ENCODE results near the gene C22orf31. TPM values are rescaled to one million over a fixed set of nuclear protein-coding genes. Genes with fewer than 3 reads are reported as not detected.

The C22orf31 gene
- total RNA-seq, 1 experiment from 2014 or later, result not detected

GRCh38 chr22:29081517-29082236, 20.0 kb upstream of the C22orf31 start:
- no peak overlapping the region for H4K91ac ChIP-seq (ENCODE audit: insufficient read length, low read depth, low read length)
- no peaks in the 10 kb centered on the region for H3K36me3 Mint-ChIP-seq (ENCODE audit: insufficient read depth in 1 of 3, low read depth in 3 of 3)
- no peaks in the 10 kb centered on the region for H3K23me2 ChIP-seq (ENCODE audit: insufficient read length, low read depth, low read length, poor library complexity, severe bottlenecking)
- H4K8ac ChIP-seq (replicated peaks; ENCODE audit: insufficient read length, low read depth, low read length), result no peak overlapping the region
- no peak overlapping the region for H3K4me2 ChIP-seq (ENCODE audit: insufficient read depth, insufficient read length, low read length)
- H2BK5ac ChIP-seq (ENCODE audit: insufficient read length, low read length), result no peak overlapping the region
- H3K18ac ChIP-seq (ENCODE audit: insufficient read length, low read depth, low read length), result no peak overlapping the region
- H2BK12ac ChIP-seq (ENCODE audit: insufficient read length, low read depth, low read length), result no peak overlapping the region
- H3K56ac ChIP-seq (ENCODE audit: insufficient read length, low read depth, low read length), result no peak overlapping the region
- H2AK5ac ChIP-seq (ENCODE audit: insufficient read length, low read length), result no peak overlapping the region
- no peak overlapping the region for H2BK15ac ChIP-seq (ENCODE audit: low read depth, low read length)
- no CpG with 5 or more reads among the region's 3 CpGs for WGBS (ENCODE audit: extremely low coverage, insufficient read length, low lambda C conversion rate)
- H3K4me1 ChIP-seq (ENCODE audit: insufficient read depth, low read length), result peaks cover 6% of the 10 kb centered on the region
- no peak overlapping the region for H2BK20ac ChIP-seq (ENCODE audit: low read depth, low read length, poor library complexity, severe bottlenecking)
- no peaks in the 10 kb centered on the region for H3K9me3 ChIP-seq (ENCODE audit: control insufficient read depth, low read depth, low read length)
- H3K79me2 ChIP-seq (ENCODE audit: insufficient read depth, low read length), result no peaks in the 10 kb centered on the region
- H4K20me1 ChIP-seq (ENCODE audit: control insufficient read depth, insufficient read depth, insufficient read length), result no peaks in the 10 kb centered on the region
- H3K27me3 Mint-ChIP-seq (ENCODE audit: low read depth), result no peaks in the 10 kb centered on the region
- no peaks in the 10 kb centered on the region for H3K79me1 ChIP-seq (ENCODE audit: insufficient read depth, low read depth, low read length, poor library complexity, severe bottlenecking)
- no peak for TF ChIP-seq CTCF (conservative IDR thresholded peaks at IDR 0.05)
- H3K9ac ChIP-seq (ENCODE audit: extremely low read depth, insufficient read length, low read length), result no peak overlapping the region
- H2AFZ ChIP-seq (ENCODE audit: low read length), result no peak overlapping the region
- H3K27ac Mint-ChIP-seq, result no peak overlapping the region
- no peak overlapping the region for H3K23ac ChIP-seq (ENCODE audit: insufficient read length, low read depth, low read length)
- no peak overlapping the region for H3K14ac ChIP-seq (ENCODE audit: insufficient read depth, low read length)
- H2BK120ac ChIP-seq (ENCODE audit: low read depth, low read length, poor library complexity, severe bottlenecking), result no peak overlapping the region
- no peak overlapping the region for H3T11ph ChIP-seq (ENCODE audit: low read length)
- DNase-seq, result no peak
- H4K5ac ChIP-seq (ENCODE audit: insufficient read length, low read depth, low read length), result no peak overlapping the region
- no peak overlapping the region for H3K27ac ChIP-seq (ENCODE audit: insufficient read length, low read depth, low read length)
- no peaks in the 10 kb centered on the region for H3K9me3 Mint-ChIP-seq
- peaks cover 27 to 29% of the 10 kb centered on the region in 2 experiments for H3K4me1 Mint-ChIP-seq
- H3K27me3 ChIP-seq (ENCODE audit: insufficient read depth, low read length), result no peaks in the 10 kb centered on the region
- no peak overlapping the region for H3K4ac ChIP-seq (ENCODE audit: low read depth, low read length)
- H3K4me3 Mint-ChIP-seq, result no peak overlapping the region

Measured in H9 (cell line).